NCI-H2107 (cell line): ENCODE results near the gene CDK5RAP1.
"Not testable (repeated sequence)": the region's sequence is repeated elsewhere in the genome, so short reads cannot be mapped to it uniquely, and the experiment has no call there.

Experiments
- DNase-seq: peaks from one replicate; lab custom pipeline; 2025; lab: John Stamatoyannopoulos, UW

Gene CDK5RAP1, protein sequence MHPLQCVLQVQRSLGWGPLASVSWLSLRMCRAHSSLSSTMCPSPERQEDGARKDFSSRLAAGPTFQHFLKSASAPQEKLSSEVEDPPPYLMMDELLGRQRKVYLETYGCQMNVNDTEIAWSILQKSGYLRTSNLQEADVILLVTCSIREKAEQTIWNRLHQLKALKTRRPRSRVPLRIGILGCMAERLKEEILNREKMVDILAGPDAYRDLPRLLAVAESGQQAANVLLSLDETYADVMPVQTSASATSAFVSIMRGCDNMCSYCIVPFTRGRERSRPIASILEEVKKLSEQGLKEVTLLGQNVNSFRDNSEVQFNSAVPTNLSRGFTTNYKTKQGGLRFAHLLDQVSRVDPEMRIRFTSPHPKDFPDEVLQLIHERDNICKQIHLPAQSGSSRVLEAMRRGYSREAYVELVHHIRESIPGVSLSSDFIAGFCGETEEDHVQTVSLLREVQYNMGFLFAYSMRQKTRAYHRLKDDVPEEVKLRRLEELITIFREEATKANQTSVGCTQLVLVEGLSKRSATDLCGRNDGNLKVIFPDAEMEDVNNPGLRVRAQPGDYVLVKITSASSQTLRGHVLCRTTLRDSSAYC

DNA sequence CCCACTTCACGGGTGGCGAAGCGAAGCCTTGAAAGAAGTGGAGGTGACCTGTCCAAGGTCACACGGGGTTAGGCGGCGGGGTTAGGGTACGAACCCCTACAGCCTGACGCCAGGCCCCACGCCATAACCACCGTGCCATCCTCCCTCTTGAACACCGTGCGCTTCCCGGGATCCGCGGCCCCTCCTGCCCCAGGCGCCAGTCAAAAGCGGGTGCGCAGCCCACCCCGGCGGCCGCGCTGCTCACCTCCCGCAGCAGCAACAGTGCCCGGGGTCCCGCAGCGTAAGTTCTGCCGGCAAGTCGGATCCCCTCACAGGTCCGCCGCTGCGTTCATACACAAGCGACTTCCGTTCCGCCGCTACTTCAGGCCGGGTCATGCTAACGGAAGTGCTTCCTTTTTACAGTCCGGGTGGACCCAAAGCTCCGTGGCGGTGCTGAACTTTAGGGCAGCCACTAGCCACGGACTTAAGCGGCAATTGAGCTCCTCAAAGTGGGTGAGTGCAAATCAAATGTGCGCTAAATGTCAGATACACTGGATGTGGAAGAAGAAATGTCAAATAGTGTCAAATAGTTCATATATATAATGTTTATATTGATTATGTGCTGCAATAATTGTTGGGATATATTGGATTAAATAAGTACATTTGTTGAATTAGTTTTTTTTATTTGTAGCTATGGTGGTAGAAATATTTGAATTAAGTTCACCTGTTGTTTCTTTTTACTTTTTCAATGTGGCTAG is at the start of gene CDK5RAP1:
Gene CDK5RAP1 (minus strand): TSS at position 336 of the 737 bp plus-strand sequence. CDS start 4,455 bp downstream, outside the sequence.
- peak; percentile 62 for DNase-seq

DNA sequence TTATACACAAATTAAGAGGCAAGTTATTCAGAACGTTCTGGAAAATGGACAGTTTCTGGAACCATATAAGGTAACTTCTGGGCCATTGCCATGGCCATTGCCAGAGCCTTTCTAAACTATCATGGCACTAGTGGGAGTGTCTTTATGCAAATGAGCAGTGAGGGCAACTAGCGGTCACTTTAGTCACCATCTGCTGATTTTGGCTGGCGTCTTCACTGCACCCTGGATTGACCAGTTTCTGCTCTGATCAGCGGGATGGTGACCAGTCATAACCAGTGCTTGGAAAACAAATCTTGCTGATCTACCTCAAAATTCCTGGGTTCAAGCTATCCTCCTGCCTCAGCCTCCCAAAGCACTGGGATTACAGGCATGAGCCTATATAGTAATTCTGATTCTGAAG is 49.5 kb upstream of the CDK5RAP1 start:
- no peak for DNase-seq

DNA sequence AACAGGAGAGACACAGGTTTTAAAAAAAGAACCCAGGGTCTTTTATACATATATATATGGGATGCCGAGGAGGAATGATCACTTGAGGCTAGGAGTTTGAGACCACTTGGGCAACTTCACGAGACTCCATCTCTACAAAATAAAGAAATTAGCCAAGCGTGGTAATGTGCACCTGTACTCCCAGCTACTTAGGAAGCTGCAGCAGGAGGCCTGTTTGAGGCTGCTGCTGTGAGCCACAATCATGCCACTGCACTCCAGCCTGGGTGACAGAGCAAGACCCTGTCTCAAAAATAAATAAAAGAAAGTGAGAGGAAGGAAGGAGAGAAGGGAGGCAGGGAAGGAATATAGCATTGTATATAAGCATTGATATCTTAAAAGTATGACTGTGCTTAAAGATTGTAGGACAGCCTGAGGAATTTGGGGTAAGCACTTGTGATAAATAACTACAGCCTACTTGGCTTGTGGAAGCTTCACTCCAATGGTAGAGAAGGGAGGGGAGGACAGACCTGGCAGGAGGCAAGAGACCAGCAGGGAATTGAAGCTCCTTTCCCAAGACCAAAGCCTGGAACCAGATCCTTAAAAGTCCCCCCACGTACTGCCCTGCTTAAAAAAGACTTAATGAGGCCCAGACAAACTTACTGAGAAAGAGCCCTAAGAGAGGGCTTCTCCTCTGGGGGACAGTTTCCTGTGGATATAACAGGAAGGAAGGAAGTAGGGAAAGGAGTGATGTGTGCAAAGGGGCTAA is 44.7 kb upstream of the CDK5RAP1 start:
- no peak for DNase-seq

DNA sequence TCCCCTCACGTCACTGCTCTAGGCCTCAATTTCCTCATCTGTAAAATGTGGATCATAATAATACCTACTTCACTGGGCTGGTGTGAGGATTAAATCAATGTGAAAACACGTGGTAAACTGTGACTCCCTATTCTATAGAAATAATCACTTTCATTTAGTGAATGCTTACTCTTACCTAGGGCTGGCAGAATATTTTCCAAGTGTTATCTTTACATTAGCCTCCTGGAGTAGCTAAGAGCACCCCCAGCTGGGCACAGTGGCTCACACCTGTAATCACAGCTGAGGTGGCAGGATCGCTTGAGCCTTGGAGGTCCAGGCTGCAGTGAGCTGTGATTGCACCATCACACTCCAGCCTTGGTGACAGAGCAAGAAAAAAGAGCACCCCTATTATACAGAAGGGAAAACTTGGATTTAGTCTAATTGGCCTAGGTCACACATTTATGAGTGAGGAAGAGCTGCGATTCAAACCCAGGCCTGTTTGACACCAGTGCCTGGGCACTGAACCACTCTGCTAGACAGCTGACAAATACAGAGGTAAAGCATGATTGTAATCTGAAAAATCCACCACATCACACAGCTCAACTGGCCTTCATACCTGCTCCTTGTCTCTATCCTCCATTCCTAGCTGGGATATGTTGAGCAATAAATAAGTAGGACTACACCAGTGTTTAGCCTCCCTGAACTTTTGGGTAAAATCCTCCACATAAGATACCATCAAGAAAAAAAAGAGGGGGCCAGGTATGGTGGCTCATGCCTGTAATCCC is 43.7 kb upstream of the CDK5RAP1 start:
- no peak for DNase-seq

DNA sequence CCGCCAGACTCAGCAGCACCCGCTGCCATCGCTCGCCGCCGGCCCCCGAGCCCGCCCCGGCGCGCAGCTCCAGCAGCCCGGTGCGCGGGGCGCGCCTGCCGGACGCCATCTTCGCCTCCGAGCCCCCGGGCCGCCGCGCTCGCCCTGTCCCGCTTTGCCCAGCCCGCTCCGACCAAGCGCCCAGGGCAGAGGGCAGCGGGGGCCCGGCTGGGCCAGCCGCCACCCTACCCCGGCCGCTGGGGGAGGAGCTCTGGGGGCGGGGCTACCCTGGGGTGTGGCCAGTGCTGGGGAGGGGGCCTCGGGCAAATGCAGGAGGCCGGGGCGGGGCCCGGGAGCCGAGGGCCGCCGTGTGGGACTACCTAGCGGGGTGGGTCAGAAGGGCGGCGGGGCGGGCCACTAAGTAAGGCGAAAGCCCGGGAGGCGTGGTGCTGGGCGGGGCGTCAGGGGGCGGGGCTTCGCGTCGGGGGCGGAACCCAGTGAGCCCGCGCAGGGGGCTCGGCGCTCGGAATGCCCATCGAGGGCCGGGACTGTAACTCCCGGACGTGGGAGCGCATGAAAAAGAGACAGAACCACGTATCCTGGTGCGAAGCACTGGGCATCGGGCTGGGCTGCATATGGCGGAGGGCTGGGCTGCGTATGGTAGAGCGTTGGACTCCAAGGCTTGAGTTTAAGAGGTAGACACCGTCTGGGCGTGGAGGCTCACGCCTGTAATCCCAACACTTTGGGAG is 42.4 kb upstream of the CDK5RAP1 start, which contains the start of gene SNTA1:
Gene SNTA1 (minus strand): TSS at position 252 of the 728 bp plus-strand sequence. CDS start 143 bp downstream, at position 109.
- DNase-seq = peak; percentile 17

DNA sequence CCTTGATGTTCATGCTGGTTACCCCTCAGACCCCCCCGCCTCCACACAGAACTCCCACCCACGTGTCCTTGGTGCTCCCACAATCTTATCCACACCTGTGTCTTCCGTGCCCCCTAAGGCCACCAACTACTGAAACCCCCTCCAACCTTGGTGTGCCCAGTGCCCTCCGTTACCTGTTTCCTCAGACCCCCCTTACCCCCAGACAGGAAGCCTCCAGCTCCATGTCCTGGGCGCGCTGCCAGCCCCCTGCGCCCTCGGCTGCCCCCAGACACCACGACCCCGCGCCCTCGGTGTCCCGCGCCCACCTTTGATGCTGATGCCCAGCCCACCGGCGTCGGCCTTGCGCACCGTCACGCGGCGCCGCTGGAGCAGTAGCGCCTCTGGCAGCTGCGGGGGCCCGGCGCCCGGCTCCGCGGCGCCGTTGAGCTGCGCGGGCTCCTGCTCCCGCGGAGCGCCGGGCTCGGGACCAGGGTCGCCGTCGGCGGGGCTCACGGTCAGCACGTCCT is 41.7 kb upstream of the CDK5RAP1 start:
- DNase-seq = no peak

DNA sequence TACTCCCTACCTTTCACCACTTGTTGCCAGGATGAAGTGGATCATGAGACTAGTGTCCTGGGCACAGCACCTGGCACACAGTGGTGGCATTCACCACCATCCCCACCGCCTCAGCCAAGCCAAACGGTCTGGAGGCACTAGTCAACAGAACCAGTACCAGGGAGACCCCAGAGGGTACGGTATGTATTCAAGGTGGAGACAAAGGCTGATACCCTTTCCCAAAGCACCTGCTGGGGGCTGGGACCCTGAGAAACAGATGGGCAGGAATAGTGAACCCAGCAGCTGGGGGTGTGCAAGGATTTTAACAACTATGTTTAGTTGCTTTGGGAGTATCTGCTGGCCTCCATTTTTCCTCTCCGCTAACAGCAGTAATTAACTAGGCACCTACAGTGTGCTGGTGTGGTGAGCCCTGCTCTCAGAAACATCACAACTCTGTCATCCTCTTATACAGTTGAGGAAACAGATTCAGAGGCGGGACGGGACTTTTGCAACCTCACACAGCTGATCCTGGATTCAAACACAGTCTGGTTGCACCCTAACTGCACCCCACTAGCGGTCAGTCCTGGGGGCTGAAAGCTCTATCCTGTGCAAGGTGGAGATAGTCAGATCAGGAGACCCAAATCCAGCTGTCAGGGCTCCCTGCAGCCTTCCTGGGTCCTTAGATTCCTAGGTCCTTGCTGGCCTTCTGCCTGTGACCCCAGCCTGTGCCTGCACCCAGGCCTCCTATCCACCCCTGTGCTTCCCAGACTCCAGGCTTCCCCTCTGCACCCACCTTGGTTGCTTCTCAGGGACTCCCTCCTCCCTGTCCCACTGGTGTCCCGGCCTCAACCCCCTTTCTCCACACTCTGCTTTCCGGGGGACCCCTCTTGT is 41.1 kb upstream of the CDK5RAP1 start:
- no peak for DNase-seq

DNA sequence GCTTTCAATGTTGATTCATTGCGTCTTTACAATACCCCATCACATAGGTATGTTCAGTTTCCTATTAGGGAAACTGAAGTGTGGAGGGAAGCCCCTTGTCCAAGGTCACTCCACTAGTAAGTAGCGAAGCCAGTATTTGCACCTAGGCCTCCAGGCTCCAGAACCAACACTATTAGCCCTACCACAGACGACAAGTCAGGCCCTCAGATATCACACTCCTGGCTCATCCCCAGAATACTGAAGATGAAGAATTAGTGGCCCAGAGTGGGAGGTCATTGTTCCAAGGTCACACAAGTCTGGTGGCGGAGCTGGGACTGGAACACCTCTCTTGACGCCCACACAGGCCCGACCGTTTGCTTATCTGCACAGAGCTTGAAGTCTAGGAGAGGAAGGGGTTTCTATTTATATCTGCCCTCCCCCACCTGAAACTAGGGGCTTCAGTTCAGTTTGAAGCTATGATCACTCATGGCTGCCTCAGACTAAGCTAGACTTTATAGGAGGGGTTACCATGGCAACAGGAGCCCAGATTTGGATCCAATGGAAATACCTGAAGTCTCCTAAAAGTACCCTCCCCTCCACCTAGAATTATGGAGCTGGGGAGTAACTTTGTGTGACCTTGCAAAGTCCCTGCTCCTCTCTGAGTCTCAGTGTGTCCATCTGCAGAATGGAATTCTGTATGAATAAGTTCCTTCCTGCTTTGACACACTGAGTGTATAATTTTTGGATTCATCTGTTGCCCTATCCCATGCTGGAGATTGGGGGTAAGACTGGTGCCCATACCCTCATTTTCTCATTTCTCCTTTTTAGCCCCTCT is 40.0 kb upstream of the CDK5RAP1 start:
- DNase-seq = no peak

DNA sequence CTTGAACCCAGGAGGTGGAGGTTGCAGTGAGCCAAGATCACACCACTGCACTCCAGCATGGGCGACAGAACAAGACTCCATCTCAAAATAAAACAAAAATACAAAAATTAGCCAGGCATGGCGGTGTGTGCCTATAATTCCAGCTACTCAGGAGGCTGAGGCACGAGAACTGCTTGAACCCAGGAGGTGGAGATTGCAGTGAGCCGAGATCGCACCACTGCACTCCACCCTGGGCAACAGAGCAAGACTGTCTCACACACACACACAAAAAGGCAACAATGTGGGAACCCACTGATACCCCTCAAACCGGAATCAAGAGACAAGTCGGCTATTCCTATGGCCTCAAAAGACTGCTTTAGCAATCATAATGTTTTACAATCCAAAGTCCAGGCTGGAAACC is 39.2 kb upstream of the CDK5RAP1 start:
- DNase-seq = not testable (repeated sequence)

DNA sequence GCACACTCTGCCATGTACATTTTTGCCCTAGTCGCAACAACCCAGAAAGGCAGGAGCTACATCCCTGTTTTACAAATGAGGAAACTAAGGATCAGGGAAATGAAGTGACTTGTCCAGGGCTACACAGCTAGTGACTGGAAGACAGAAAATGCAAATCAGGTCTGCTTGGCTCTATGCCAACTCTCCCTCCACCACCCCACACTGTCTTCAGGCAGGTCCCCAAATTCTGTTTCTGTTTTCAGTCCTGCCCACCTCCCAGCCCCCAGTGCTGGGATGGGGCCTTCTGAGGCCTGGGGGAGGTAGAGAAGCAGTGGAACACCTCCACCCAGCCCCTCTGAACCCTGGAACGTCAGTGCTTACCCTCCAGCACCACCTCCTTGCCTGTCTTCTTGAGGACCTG is 37.2 kb upstream of the CDK5RAP1 start:
- no peak for DNase-seq

DNA sequence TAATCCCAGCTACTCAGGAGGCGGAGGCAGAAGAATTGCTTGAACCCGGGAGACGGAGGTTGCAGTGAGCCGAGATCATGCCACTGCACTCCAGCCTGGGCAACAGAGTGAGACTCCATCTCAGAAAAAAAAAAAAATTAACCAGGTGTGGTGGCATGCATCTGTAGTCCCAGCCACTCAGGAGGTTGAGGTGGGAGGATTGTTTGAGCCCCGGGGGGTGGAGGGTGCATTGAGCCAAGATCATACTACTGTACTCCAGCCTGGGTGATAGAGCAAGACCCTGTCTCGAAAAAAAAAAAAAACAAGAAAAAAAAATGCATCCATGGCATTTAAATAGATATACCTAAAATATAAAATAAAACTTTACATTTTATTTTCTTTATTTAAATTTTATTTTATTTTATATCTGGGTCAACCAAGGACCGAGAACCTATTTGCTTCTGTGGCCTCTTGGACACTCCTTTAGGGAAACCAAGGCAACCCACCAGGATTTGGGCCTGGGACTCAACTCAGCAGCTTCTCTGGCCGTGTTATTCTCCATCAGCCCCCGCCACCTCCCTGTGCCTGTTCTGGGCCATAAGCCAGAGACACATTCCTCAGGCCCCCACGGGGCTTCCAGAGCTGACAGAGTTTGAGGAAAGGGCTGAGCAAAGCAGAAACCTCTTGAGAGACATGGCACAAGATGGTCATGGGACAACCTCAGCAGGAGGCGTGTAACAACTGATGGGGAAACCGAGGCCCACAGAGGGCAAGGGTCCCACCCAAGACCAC is 36.0 kb upstream of the CDK5RAP1 start:
- no peak for DNase-seq

DNA sequence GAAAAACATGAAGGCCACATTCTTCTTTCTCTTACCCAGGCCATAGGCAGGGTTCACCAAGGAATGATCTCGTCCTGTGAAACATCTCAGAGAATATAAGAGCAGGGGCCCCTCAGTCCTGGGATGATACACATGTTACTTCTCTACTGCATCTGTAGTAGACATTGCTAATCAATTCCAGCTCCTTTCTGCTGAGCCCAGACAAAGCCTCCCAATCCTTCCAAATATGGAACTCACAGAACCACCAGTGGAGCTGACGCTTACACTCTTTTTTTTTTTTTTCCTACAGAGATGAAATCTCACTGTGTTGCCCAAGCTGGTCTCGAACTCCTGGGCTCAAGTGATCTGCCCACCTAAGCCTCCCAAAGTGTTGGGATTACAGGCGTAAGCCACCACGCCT is 33.1 kb upstream of the CDK5RAP1 start:
- DNase-seq = no peak

DNA sequence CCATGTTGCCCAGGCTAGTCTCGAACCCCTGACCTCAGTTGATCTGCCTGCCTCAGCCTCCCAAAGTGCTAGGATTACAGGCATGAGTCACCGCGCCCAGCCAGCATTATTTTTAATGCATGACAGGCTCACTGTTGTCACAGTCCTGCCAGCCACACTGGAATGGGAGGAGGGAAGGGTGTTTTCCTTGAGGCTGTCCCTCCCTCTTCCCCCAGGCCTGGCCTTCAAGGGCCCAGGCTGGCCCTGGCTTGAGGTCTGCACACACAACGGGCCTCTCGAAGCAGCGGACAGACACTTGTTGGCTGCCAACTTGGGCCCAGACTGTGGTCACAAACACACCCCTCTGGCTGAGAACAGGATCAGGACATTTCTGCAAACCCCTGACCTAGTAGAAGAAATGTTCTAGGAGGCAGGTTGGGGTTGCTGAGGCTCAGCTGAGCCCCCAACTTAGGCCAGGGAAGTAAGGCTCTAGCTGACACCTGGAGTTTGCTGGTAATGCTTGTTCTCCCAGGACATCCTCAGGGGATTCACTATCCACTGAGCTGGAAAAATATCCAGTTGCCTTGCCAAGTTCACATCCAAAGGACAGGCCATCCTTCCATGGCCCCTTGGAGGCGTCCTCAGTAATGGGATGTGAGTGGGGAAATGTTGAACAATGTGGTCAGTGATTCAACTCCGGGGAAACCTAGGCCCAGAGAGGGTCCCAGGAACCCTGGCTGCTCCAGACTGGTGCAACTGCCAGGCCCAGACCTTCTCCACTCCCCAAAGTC is 32.3 kb upstream of the CDK5RAP1 start:
- no peak for DNase-seq

DNA sequence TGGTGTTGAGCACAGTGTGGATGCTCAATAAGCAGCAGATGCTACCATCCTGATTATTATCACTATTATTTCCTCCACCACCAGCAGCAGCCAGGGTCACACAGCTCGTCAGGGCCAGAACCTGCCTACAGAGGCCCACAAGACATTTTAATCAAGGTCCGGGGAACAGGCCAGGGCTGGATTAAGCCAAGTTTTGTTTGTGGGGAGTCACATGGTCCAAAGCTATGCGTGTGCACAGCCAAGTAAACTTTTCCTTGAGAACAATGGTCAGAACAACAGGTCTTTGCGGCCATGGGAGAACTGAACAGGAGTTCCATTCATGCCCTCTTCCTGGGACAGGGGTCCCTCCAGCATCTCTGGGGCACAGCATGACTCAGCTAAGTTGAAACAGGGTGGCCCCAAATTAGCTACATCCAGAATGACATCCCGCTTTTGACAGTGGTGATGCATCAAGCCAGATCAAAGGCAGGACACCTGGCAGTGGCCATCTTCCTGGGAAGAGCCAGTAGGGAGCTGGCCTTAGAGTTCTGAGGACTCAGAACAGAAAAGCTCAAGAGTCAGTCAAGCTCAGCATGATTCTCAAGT is 30.6 kb upstream of the CDK5RAP1 start:
- DNase-seq = no peak

DNA sequence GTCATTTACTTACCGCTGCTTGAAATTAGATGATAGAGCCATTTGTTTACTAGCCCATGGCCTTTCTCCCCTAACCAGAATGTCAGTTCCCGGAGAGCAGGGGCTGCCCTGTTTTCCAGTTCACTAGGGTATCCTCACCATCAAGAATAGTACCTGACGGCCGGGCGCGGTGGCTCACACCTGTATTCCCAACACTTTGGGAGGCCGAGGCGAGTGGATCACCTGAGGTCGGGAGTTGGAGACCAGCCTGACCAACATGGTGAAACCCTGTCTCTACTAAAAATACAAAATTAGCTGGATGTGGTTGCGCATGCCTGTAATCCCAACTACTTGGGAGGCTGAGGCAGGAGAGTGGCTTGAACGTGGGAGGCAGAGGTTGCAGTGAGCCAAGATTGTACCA is 22.6 kb upstream of the CDK5RAP1 start:
- not testable (repeated sequence) for DNase-seq

DNA sequence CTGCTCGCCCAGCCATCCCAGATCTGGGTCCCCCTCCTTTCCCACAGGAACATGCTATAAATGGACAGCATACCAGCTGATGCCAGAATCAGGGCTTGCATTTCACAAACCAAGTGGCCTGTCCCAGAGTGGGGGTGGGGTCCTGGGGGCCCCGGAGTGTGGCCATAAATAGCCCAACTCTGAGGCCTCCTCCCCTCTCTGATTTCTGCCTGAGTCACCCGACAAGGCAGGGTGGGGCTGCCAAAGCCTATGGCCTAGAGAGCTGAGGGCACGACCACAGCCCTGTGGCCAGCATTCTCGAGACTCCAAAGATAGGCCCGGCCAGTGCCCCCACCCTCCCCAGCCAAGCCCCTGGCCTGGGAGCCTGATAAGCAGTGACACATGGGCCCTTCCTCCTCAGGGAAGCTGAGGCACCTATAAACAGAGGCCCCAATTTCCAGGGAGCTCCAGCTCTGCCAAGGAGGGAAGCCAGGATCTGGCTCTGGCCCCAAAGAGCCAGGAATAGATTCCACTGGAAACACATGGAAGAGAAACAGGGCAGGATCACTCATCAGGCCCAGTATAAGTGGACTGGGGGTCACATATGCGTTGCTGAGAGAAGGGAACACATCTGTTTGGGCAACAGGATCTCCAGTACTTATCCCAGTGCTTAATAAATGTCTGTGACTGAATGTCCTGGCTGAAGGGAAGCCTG is 22.0 kb upstream of the CDK5RAP1 start:
- no peak for DNase-seq
